Liver (tissue), 9 donors: ENCODE results near the gene FREY1. TPM values are rescaled to one million over a fixed set of nuclear protein-coding genes. Genes with fewer than 3 reads are reported as not detected.

Experiments
- DNase-seq: peaks from one replicate; pipeline ENCODE4 v3.0.0-alpha.2; 2017; ENCODE audit warnings: low spot score
- H3K27ac ChIP-seq, 2 donors: one replicate each; pipeline ENCODE4 v1.7.0; 2013; ENCODE audit warnings: inconsistent platforms in 2 of 2, low read length in 2 of 2, control low read depth in 1 of 2, low read depth in 1 of 2, mild to moderate bottlenecking in 1 of 2
- H3K27me3 ChIP-seq, 4 donors: one replicate each; pipeline versions ENCODE4 v1.6.1 to v1.7.0; 2013; ENCODE audit warnings: low read length in 3 of 4, inconsistent platforms in 1 of 4, mild to moderate bottlenecking in 1 of 4, moderate library complexity in 1 of 4; ENCODE audit not compliant: control insufficient read depth in 4 of 4, insufficient read depth in 4 of 4
- H3K36me3 ChIP-seq, 4 donors: one replicate each; pipeline versions ENCODE4 v1.6.1 to v1.7.0; 2013; ENCODE audit warnings: low read length in 3 of 4, mild to moderate bottlenecking in 3 of 4, low read depth in 1 of 4, moderate library complexity in 1 of 4; ENCODE audit not compliant: control insufficient read depth in 4 of 4, insufficient read depth in 3 of 4
- H3K4me1 ChIP-seq, 4 donors: one replicate each; pipeline versions ENCODE4 v1.6.1 to v1.7.0; 2013; ENCODE audit warnings: low read length in 3 of 4, mild to moderate bottlenecking in 3 of 4, moderate library complexity in 1 of 4; ENCODE audit not compliant: control insufficient read depth in 4 of 4, insufficient read depth in 4 of 4
- H3K4me3 ChIP-seq, 3 donors: one replicate each; pipeline versions ENCODE4 v1.6.1 to v1.7.0; 2013; ENCODE audit warnings: low read length in 3 of 3, control low read depth in 1 of 3, low read depth in 1 of 3, mild to moderate bottlenecking in 1 of 3
- H3K9ac ChIP-seq, 2 donors: one replicate each; pipeline ENCODE4 v1.7.0; 2013; ENCODE audit warnings: low read length in 2 of 2, mild to moderate bottlenecking in 2 of 2, moderate library complexity in 2 of 2, control low read depth in 1 of 2, low read depth in 1 of 2
- H3K9me3 ChIP-seq, 4 donors: one replicate each; pipeline versions ENCODE4 v1.6.1 to v1.7.0; 2013; ENCODE audit warnings: low read length in 3 of 4; ENCODE audit not compliant: control insufficient read depth in 4 of 4
- ATF3 ChIP-seq: IDR thresholded peaks from 2 replicates; pipeline ENCODE4 v1.6.1; 2016; ENCODE audit warnings: antibody characterized with exemption
- CTCF ChIP-seq: fragments of 150-350 bp; IDR thresholded peaks from 2 replicates; pipeline ENCODE4 v1.5.1; 2017; ENCODE audit warnings: improper control_type of control experiment, low read depth, low read length; ENCODE audit not compliant: missing input control
- EGR1 ChIP-seq, 2 donors: IDR thresholded peaks; 2 replicates each; pipeline ENCODE4 v1.6.1; 2016 to 2018; ENCODE audit warnings: antibody characterized with exemption in 2 of 2, low read depth in 2 of 2
- FOXA1 ChIP-seq: IDR thresholded peaks from 2 replicates; pipeline ENCODE4 v1.6.1; 2016; ENCODE audit warnings: antibody characterized with exemption
- GABPA ChIP-seq, 2 donors: IDR thresholded peaks in 1 of 2; conservative IDR thresholded peaks in 1 of 2; 2 replicates each; pipeline ENCODE4 v1.6.1; 2016; ENCODE audit warnings: antibody characterized with exemption in 2 of 2, mild to moderate bottlenecking in 1 of 2, moderate library complexity in 1 of 2
- HNF4G ChIP-seq: IDR thresholded peaks from 2 replicates; pipeline ENCODE4 v1.6.1; 2016; ENCODE audit warnings: antibody characterized with exemption
- JUND ChIP-seq, 2 donors: IDR thresholded peaks; 2 replicates each; pipeline ENCODE4 v1.6.1; 2016; ENCODE audit warnings: antibody characterized with exemption in 2 of 2
- NR2F2 ChIP-seq: IDR thresholded peaks from 2 replicates; pipeline ENCODE4 v1.6.1; 2016; ENCODE audit warnings: antibody characterized with exemption
- RAD21 ChIP-seq, 2 donors: IDR thresholded peaks; 2 replicates each; pipeline ENCODE4 v1.6.1; 2016; ENCODE audit warnings: antibody characterized with exemption in 2 of 2, mild to moderate bottlenecking in 2 of 2
- TAF1 ChIP-seq: conservative IDR thresholded peaks from 2 replicates; pipeline ENCODE4 v1.6.1; 2016; ENCODE audit warnings: antibody characterized with exemption, mild to moderate bottlenecking
- ZBTB33 ChIP-seq: IDR thresholded peaks from 2 replicates; pipeline ENCODE4 v1.6.1; 2016; ENCODE audit warnings: antibody characterized with exemption
- WGBS: extraction: QIAGEN DNeasy Blood & Tissue Kit; methylation state at CpG from one replicate; pipeline ENCODE4 v1.1.7; 2013; 5-methylcytosine and 5-hydroxymethylcytosine counted together
- polyA plus RNA-seq, 2 donors: library from polyadenylated mRNA; stranded (reverse) in 1 of 2; unstranded in 1 of 2; fragments of 200-250 nt in 1 of 2; fragments of >200 nt in 1 of 2; fragmentation: Nextera tagmentation in 1 of 2; extraction: Ambion mirVana in 1 of 2; gene quantifications; one replicate each; pipeline versions ENCODE4 v1.2.1 to v1.2.3, GENCODE V29; 2013 to 2015
- total RNA-seq, 2 donors: library from RNA; depleted of rRNA; stranded (reverse); fragments of >200 nt; gene quantifications; one replicate each; pipeline ENCODE4 v1.2.3, GENCODE V29; 2014
- donor health status: healthy.
- donor health status: healthy.
- donor health status: healthy.
- donor health status: healthy.
- donor health status: healthy.

FREY1 gene
- total and polyA plus RNA-seq, 4 donors: 0.18 to 2.1 (median 0.75) TPM; not detected in 1

- Histone ChIP-seq H3K4me1 (peaks cover 0 to 4% (median 4%) of the 10 kb centered on the region in 4 donors), H3K27me3 (no peaks in the 10 kb centered on the region), H3K36me3 (peaks cover 12 to 58% (median 48%) of the 10 kb centered on the region in 4 donors), H3K27ac (no peak overlapping the region), H3K9me3 (no peaks in the 10 kb centered on the region), H3K4me3 (no peak overlapping the region), H3K9ac (no peak overlapping the region)
- no peak for TF ChIP-seq ATF3
- TF ChIP-seq TAF1: no peak
- TF ChIP-seq CTCF: no peak
- TF ChIP-seq ZBTB33: no peak
- no peak for TF ChIP-seq GABPA (IDR thresholded peaks at IDR 0.05 in 1 of 2, conservative IDR thresholded peaks at IDR 0.05 in 1 of 2)
- no peak for TF ChIP-seq HNF4G
- no peak for TF ChIP-seq FOXA1
- TF ChIP-seq JUND (IDR thresholded peaks at IDR 0.05): no peak
- no peak for TF ChIP-seq RAD21 (IDR thresholded peaks at IDR 0.05)
- TF ChIP-seq NR2F2: no peak
- TF ChIP-seq EGR1 (IDR thresholded peaks at IDR 0.05; ENCODE audit: low read depth in 2 of 2): no peak
- DNase-seq: no peak
- 87% methylated on average over 6 of the region's 6 CpGs for whole genome bisulfite sequencing
Observed at GRCh38 chr11:45881708-45882368, 25.2 kb downstream of the FREY1 start.

- no peak overlapping the region for H3K4me3 ChIP-seq
- no peak overlapping the region for H3K9ac ChIP-seq
- no peaks in the 10 kb centered on the region for H3K27me3 ChIP-seq
- TF ChIP-seq RAD21 (IDR thresholded peaks at IDR 0.05) (no peak), GABPA (IDR thresholded peaks at IDR 0.05 in 1 of 2, conservative IDR thresholded peaks at IDR 0.05 in 1 of 2) (no peak), NR2F2 (no peak)
- no peak for DNase-seq
- peaks cover 12 to 66% (median 55%) of the 10 kb centered on the region in 4 donors for H3K36me3 ChIP-seq
- H3K9me3 ChIP-seq: no peaks in the 10 kb centered on the region
- H3K4me1 ChIP-seq: peaks cover 0 to 3% (median 3%) of the 10 kb centered on the region in 4 donors
- H3K27ac ChIP-seq: no peak overlapping the region
- WGBS: 94% methylated on average over 15 of the region's 15 CpGs
Observed at GRCh38 chr11:45880772-45881570, 26.1 kb downstream of the FREY1 start.
